Psoas muscle (tissue), 8 donors: Measurements from ENCODE around the gene LRRTM4. TPM values are rescaled to one million over a fixed set of nuclear protein-coding genes. Genes with fewer than 3 reads are reported as not detected.

Experiments used
- ATAC-seq, 4 donors: fragments of 200-7000 bp; cut with Tn5 transposase; one replicate each; pipeline ENCODE4 v1.9.1; 2020; ENCODE audit warnings: moderate library complexity in 3 of 4, mild to moderate bottlenecking in 2 of 4
- DNase-seq, 2 donors: peaks; one replicate each; pipeline ENCODE4 v3.0.0-alpha.2; 2020
- H3K27ac ChIP-seq: fragments of 200-600 bp; one replicate; pipeline ENCODE4 v1.8.0; 2022
- H3K27me3 ChIP-seq, 3 donors: fragments of 200-600 bp in 1 of 3; one replicate each; pipeline versions ENCODE4 v1.6.1 to v1.8.0; 2013 to 2022; ENCODE audit warnings: low read length in 2 of 3, mild to moderate bottlenecking in 2 of 3, moderate library complexity in 1 of 3; ENCODE audit not compliant: insufficient read depth in 3 of 3
- H3K36me3 ChIP-seq, 2 donors: fragments of 200-600 bp in 1 of 2; one replicate each; pipeline versions ENCODE4 v1.6.1 to v1.8.0; 2013 to 2022; ENCODE audit warnings: low read depth in 1 of 2, mild to moderate bottlenecking in 1 of 2, moderate library complexity in 1 of 2; ENCODE audit not compliant: insufficient read depth in 1 of 2
- H3K4me1 ChIP-seq: fragments of 200-600 bp; one replicate; pipeline ENCODE4 v1.8.0; 2022
- H3K4me3 ChIP-seq: fragments of 200-600 bp; one replicate; pipeline ENCODE4 v1.8.0; 2022; ENCODE audit warnings: mild to moderate bottlenecking
- H3K9me3 ChIP-seq: fragments of 200-600 bp; one replicate; pipeline ENCODE4 v1.8.0; 2022
- WGBS, 3 donors: extraction: QIAGEN DNeasy Blood & Tissue Kit; methylation state at CpG; one replicate each; pipeline versions ENCODE4 v1.1.6 to v1.1.7; 2013; 5-methylcytosine and 5-hydroxymethylcytosine counted together
- intact Hi-C, 2 donors: fragments of 100-400 bp; cut with DNase I; formaldehyde crosslinking; loops; one replicate each; pipeline versions ENCODE4 v1.11.0 to v1.14.2; 2022
- polyA plus RNA-seq, 3 donors: library from polyadenylated mRNA; stranded (reverse); fragments of 200-250 nt; gene quantifications; one replicate each; pipeline ENCODE4 v1.2.3, GENCODE V29; 2013
- total RNA-seq, 4 donors: library from RNA; stranded (reverse); fragmentation: NEBNext Ultra II Directional in 2 of 4; extraction: Animal tissue kit (Norgen Biotek cat#: 25700) in 2 of 4; gene quantifications; one replicate each; pipeline versions ENCODE4 v1.2.1 to v1.2.4, GENCODE V29; 2021 to 2023
- TF ChIP-seq, protein P1 (sequence below): fragments of 200-600 bp; IDR thresholded peaks from one replicate; pipeline ENCODE4 v1.8.0; 2022; ENCODE audit warnings: antibody characterized with exemption
- donor health status: healthy with polysubstance abuse.
- donor health status: DM: no; HTN: no; CAD: no; lungs with moderate emphysema.
- donor health status: Bipolar disorder and iron deficiency.
- donor health status: healthy.
- donor health status: DM: yes; HTN: yes; CAD: no.
- donor health status: DM: no; HTN: no; CAD: no.
- donor health status: DM: no; HTN: no; CAD: no.
- donor health status: DM: yes; HTN: yes; CAD: no.

LRRTM4 gene
- total and polyA plus RNA-seq, 7 donors, result 0.03 to 0.86 (median 0.25) TPM; not detected in 1

DNA sequence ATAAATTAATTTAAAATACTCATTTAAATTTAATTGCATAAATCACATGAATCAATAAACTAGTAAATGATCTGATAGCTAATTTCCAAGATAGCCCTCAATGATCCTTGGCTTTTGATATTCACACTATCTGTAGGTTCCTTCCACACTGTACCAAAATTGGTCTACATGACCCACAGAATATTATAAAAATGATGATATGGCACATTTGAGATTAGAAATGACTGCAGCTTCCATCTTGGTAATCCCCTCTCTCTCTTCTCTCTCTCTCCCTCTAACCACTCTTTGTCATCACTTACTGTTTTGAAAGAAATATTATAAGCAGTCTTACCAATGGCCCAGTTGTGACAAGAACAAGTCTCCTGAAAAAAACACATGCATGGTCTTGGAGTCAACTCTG lies 394.8 kb downstream of the LRRTM4 start:
- ATAC-seq (no peak), DNase-seq (no peak)
- intact Hi-C loops, result no loop called here
- Histone ChIP-seq H3K27ac (no peak overlapping the region), H3K9me3 (no peaks in the 10 kb centered on the region), H3K27me3 (no peaks in the 10 kb centered on the region), H3K4me1 (no peaks in the 10 kb centered on the region), H3K36me3 (no peaks in the 10 kb centered on the region), H3K4me3 (no peak overlapping the region)
- TF ChIP-seq, protein P1, sequence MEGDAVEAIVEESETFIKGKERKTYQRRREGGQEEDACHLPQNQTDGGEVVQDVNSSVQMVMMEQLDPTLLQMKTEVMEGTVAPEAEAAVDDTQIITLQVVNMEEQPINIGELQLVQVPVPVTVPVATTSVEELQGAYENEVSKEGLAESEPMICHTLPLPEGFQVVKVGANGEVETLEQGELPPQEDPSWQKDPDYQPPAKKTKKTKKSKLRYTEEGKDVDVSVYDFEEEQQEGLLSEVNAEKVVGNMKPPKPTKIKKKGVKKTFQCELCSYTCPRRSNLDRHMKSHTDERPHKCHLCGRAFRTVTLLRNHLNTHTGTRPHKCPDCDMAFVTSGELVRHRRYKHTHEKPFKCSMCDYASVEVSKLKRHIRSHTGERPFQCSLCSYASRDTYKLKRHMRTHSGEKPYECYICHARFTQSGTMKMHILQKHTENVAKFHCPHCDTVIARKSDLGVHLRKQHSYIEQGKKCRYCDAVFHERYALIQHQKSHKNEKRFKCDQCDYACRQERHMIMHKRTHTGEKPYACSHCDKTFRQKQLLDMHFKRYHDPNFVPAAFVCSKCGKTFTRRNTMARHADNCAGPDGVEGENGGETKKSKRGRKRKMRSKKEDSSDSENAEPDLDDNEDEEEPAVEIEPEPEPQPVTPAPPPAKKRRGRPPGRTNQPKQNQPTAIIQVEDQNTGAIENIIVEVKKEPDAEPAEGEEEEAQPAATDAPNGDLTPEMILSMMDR, result no peak

GRCh38 chr2:77121518-77121917 lies 400.7 kb downstream of the LRRTM4 start:
- Histone ChIP-seq H3K4me1 (no peaks in the 10 kb centered on the region), H3K9me3 (no peaks in the 10 kb centered on the region), H3K36me3 (no peaks in the 10 kb centered on the region), H3K27ac (no peak overlapping the region), H3K27me3 (no peaks in the 10 kb centered on the region), H3K4me3 (no peak overlapping the region)
- ATAC-seq (no peak), DNase-seq (no peak)
- TF ChIP-seq, protein P1, result no peak
- WGBS, 3 donors, result 80 to 85% (median 82%) methylated on average over 3 of the region's 3 CpGs
- intact Hi-C loops, result no loop called here

- ATAC-seq (no peak), DNase-seq (no peak)
- Histone ChIP-seq H3K4me1 (no peaks in the 10 kb centered on the region), H3K36me3 (no peaks in the 10 kb centered on the region), H3K9me3 (no peaks in the 10 kb centered on the region), H3K27me3 (no peaks in the 10 kb centered on the region), H3K4me3 (no peak overlapping the region), H3K27ac (no peak overlapping the region)
- WGBS, 3 donors, result 74 to 79% (median 78%) methylated on average over 1 of the region's 1 CpG
- intact Hi-C loops, result no loop called here
- TF ChIP-seq, protein P1, result no peak
Observed at GRCh38 chr2:77119333-77119732, 402.8 kb downstream of the LRRTM4 start.

DNA sequence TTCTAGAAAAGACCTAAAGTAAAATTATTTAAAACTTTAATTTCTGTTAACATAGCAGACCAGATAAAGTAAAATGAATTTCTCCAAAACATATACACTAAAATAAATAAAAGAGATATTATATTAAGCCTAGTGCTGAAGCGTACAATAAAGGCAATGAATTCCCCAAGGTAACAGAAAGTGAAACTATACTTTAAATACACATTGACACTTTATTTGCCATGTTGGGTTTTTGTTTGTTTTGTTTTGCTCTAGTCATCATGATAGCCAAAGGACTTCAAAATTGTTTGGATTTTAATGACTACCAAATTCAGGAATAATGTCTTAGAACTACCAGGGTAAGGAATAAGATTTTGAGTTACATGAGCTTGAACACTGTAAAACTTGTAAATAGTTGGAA lies 413.3 kb downstream of the LRRTM4 start:
- intact Hi-C loops, result no loop called here
- Histone ChIP-seq H3K4me3 (no peak overlapping the region), H3K27me3 (no peaks in the 10 kb centered on the region), H3K27ac (no peak overlapping the region), H3K4me1 (no peaks in the 10 kb centered on the region), H3K9me3 (no peaks in the 10 kb centered on the region), H3K36me3 (no peaks in the 10 kb centered on the region)
- 63 to 75% (median 73%) methylated on average over 1 of the region's 1 CpG for WGBS, 3 donors
- ATAC-seq (no peak), DNase-seq (no peak)
- TF ChIP-seq, protein P1, result no peak

DNA sequence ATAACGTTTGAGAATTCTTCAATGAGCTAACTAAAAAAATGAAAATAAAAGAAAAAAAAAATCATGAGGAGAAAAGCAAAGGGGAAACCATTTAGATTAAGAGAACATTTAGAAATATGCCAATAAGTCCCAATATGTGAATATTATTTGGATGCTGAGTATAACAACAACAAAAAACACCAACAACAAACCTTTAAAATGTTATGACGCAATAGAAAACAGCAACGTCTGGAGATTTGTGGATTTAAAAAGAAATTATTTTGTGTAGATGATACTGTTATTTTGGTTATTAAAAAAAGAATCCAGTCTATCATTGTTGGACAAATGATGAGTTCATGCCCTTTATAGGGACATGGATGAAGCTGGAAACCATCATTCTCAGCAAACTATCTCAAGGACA lies 417.2 kb downstream of the LRRTM4 start:
- H3K4me1 ChIP-seq, result no peaks in the 10 kb centered on the region
- WGBS, 3 donors, result 74 to 79% (median 76%) methylated on average over 3 of the region's 3 CpGs
- TF ChIP-seq, protein P1, result no peak
- no peaks in the 10 kb centered on the region for H3K9me3 ChIP-seq
- DNase-seq (no peak), ATAC-seq (no peak)
- intact Hi-C loops, result no loop called here
- H3K27me3 ChIP-seq, result no peaks in the 10 kb centered on the region
- H3K27ac ChIP-seq, result no peak overlapping the region
- no peaks in the 10 kb centered on the region for H3K36me3 ChIP-seq
- H3K4me3 ChIP-seq, result no peak overlapping the region
